NCI-H1048 (cell line): ENCODE measurements around the gene ITFG2.

Source experiments
- DNase-seq: peaks from one replicate; lab custom pipeline; 2025; lab: John Stamatoyannopoulos, UW

Gene ITFG2

GRCh38 chr12:2832550-2833127, 20.2 kb downstream of the ITFG2 start:
- DNase-seq, result no peak

GRCh38 chr12:2833327-2833726, 20.9 kb downstream of the ITFG2 start:
- DNase-seq, result no peak

DNA sequence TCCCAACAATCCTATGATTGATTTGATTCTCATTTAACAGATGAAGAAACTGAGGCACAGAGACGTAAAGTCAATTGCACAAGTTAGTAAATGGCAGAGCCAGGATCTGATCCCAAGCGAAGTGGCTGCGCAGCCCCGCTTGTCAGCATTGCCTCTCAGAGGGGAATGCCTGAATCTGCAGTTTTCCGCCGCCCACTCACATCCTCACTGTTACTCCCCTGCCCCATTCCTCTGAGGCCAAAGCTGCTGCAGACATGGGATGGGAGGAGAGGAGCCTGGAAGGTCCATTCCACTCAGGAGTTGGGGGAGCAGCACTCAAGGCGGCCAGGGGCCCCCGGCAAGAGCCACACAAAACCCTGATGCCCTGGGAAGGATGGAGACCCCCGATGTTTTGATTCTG, 21.3 kb downstream of the ITFG2 start:
- no peak for DNase-seq

- no peak for DNase-seq
Measured at GRCh38 chr12:2834581-2835491, 22.4 kb downstream of the ITFG2 start, which contains the start of gene NRIP2. Gene NRIP2, minus strand, starts transcription at chr12:2835035. Its CDS starts 52 bp downstream, at chr12:2834983.

DNA sequence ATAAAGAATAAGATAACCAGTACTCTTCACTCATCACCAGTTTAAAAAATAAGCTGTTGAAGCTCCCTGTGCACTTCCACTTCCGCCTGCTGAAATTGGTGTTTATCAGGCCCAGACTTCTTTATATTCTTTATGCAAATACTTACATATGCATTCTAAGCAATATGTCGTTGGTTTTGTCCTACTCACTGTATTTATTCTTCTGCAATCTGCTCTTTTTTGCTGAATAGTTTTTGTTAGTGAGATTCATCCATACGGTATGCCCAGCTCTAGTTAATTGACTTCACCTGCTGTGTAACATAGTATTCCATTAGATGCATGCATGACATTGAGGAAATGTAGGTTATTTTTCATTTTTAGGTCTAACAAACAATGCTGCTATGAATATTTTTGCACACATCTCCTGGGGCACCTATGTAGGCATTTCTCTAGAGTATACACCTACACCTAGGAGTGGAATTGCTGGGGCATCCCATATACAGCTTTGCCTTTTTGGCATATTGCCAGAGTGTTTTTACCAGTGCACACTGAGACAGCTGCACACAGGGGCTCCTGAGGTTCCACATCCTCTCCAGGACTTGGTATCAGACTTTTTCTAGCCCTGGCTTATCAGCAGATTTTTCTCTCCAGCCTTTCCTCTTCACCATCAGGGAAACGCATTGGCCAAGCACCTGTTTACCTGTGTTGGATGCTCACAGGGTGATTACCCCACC, 23.4 kb downstream of the ITFG2 start:
- no peak for DNase-seq

- no peak for DNase-seq
Measured at GRCh38 chr12:2836574-2836973, 24.1 kb downstream of the ITFG2 start.

- no peak for DNase-seq
Measured at GRCh38 chr12:2841056-2841650, 28.7 kb downstream of the ITFG2 start.

DNA sequence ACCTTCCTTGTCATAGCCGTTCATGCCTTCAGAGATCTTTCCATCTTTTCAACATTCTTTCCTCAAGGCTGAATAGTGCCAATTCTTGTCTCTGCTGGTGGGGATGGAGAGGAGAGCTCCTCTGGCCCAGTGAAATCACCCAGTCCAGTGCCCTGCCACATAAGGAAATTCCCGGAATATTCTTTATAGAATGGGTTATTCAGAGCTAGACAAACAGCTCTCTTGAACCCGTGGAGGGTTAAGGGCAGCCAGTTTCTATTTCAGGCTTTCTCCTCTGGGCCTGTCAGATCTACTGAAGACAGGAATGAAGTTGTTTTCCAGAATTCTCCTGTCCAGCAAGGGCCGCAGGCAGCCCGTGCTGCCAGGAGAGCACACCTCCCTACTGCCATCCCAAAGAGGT, 30.5 kb downstream of the ITFG2 start:
- DNase-seq, result no peak

GRCh38 chr12:2844786-2845185, 32.3 kb downstream of the ITFG2 start:
- DNase-seq, result no peak

GRCh38 chr12:2845280-2845679, 32.8 kb downstream of the ITFG2 start:
- DNase-seq, result no peak

DNA sequence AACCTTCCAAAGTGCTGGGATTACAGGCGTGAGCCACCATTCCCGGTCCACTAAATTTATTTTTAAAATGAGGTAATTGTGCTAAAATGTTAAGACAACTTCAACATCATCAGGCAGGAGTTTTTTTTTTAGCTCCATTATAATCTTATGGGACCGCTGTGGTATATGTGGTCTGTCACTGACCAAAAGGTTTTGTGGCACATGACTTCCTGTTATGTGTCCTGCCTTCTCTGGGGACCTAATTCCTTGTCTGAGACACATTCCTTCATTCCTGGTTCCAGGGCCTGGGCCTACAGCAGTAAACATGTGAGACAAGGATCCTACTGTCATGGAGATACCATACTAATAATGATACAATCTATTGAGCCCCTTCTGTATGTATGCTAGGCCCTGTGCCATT, 39.5 kb downstream of the ITFG2 start:
- no peak for DNase-seq

DNA sequence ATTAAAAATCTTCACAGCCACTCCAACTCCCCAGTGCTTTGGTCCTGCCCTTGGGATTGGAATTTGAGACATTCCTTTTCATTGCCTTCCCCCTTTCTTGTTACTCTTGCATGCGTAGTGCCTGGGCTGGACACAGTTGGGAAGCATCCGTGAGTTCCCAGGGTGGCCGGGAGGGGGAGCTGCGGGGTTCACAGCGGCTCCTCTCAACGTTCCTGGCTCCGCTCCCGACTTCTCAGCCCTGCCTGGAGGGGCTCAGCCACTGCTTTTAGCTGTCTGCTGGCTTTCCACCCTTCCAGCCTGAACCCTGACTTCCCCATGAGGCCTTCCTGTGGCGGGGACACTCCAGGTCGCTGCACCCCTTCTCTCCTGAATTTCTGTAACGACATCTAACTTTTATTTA, 41.2 kb downstream of the ITFG2 start:
- no peak for DNase-seq

DNA sequence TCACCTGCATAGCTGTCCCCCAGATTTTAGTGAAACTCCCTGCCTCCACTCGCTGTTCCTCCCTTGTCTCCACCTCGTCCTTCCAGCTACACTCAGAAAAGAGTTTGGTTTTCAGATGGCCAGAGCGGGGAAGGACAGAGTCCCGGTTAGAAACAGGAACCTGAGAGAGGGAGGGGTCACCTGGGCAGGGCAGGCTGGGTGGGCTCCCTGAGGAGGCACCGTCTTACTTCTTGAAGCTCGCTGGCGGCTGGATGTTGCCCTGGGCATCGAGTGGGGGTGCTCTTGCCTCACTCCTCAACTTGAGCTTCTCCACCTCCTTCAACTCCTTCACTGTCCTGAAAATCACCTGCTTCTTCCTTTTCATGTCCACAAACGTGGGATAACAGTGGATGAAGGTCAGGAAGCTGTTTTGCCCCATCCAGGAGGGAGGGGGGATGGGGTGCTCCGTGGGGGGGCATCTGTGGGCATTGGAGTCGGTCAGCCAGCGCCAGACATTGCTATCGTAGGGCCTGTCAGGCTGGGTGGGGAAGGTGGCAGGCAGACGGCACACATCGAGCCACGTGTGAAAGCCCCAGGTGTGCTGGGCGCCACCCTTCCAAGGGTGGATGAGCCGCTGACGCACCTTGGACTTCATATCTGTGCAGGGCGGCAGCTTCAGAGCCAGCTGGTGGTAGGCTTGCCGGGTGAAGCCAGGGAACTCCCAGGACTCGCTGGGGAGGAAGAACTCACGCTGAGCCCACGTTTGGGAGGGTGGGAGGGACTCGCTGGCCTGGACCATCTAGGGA, 42.4 kb downstream of the ITFG2 start:
- no peak for DNase-seq

GRCh38 chr12:2855546-2855945, 43.1 kb downstream of the ITFG2 start:
- DNase-seq, result no peak

DNA sequence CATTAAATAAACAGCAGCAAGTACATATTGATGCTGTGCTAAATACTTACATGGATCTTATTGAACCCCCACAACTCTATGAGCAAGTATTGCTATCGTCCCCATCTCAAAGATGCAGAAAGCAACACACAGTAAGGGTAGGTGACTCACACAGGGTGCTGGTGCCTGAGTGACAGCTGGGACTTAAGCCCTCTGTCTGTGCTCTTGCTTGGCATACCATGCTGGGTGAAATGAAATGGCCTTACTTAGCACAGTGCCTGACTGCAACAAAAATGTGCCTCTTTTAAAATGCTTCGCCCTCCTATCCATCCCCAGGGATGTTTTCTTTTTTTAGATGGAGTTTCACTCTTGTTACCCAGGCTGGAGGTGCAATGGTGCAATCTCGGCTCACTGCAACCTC, 43.6 kb downstream of the ITFG2 start:
- DNase-seq, result no peak

- DNase-seq, result no peak
Measured at GRCh38 chr12:2857021-2857431, 44.6 kb downstream of the ITFG2 start, which contains the start of gene TEX52. Gene TEX52, minus strand, starts transcription at chr12:2857039. Its CDS starts 13 bp downstream, at chr12:2857026.

DNA sequence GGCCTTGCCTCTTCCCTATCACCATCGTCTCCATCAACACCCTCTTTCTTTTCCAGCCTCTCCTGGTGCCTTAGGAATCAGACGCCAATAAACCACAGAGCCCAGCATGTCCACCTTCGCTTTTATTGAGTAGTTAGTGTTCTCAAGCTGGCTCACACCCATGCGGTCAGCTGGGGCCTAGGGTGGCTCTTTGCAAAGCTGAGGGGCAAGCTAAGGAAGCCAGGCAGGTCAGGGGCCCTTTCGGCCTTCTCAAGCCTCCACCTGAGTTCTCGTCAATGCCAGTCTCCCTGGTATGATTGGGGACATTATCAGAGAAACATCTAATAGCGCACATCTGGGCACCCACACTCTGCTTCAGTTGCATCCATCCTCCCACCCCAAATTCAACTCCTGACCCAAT, 45.1 kb downstream of the ITFG2 start:
- DNase-seq, result no peak

- no peak for DNase-seq
Measured at GRCh38 chr12:2858334-2858733, 45.9 kb downstream of the ITFG2 start.

DNA sequence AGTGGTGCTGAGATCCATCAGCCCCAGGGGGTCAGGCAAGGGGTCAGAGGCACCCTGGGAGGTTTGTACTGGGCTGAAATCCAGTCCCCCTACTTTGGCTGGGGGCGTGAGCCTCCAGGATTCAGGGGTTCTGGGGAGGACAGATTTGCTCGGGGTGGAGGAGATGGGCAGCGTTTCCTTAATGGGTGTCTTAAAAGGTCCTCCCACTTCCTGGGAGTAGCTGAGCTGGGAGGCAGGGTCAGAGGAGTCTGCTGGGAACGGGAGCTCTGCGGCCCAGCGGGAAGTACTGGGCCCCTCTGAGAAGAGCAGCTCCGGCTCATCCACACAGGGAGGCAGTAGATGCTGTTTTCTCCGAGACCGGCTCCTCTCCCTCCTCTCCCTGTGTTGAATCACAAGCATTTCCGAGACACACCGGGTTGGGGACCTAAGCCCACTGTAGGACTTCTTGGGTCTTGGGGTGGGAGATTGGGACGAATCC, 46.5 kb downstream of the ITFG2 start:
- no peak for DNase-seq

DNA sequence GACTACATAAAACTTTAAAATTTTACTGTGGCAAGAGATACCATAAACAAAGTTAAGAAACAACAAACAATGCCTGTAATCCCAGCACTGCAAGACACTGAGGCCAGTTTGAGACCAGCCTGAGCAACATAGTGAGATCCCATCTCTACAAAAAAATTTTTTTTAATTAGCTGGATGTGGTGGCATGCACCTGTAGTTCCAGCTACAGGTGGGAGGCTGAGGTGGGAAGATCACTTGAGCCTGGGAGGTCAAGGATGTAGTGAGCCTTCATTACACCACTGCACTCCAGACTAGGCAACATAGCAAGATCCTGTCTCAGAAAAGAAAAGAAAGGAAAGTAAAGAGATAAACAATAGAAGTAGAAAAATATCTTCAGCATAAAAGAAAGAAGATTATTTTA, 47.7 kb downstream of the ITFG2 start:
- DNase-seq, result no peak

DNA sequence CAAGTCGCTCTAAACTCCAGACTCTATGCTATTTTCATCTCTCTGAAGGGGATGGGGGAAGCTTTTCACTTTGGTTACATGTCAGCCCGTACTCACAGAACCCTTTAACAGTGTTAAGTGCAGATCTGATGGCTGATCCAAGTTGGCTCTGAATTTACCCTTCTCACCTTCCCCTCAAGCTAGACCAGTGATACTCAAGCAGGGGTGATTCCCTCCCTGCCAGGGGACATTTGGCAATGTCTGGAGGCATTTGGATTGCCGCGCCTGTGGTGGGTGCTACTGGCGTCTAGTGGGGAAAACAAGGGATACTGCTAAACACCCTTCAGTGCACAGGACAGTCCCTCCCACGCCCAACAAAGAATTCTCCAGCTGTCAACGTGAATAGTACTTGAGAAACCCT, 50.4 kb downstream of the ITFG2 start:
- DNase-seq, result no peak
